SK-N-SH treated with all-trans-retinoic acid at 6 μM for 48 hours (cell line): ENCODE results near the gene COL12A1.

ENCODE experiments used
- ATAC-seq: fragments of 200-7000 bp; cut with Tn5 transposase; 3 replicates; pipeline ENCODE4 v1.9.1; 2020; ENCODE audit warnings: mild to moderate bottlenecking, moderate library complexity
- BACH2 ChIP-seq: fragments of 250-450 bp; sonication (Bioruptor Pico); IDR thresholded peaks from 2 replicates; pipeline ENCODE4 v1.9.0; 2021; ENCODE audit warnings: mild to moderate bottlenecking, borderline replicate concordance
- CSDC2 ChIP-seq: fragments of 250-450 bp; sonication (Bioruptor Pico); IDR thresholded peaks from 2 replicates; pipeline ENCODE4 v1.5.0; 2020; ENCODE audit warnings: mild to moderate bottlenecking, moderate library complexity
- ESRRG ChIP-seq: fragments of 250-450 bp; sonication (Bioruptor Pico); IDR thresholded peaks from 2 replicates; pipeline ENCODE4 v1.6.1; 2021; ENCODE audit warnings: mild to moderate bottlenecking
- ISL1 ChIP-seq: fragments of 250-450 bp; sonication (Bioruptor Pico); IDR thresholded peaks from 2 replicates; pipeline ENCODE4 v2.1.2; 2022; ENCODE audit warnings: mild to moderate bottlenecking, moderate library complexity
- OSR1 ChIP-seq: fragments of 250-450 bp; sonication (Bioruptor Pico); IDR thresholded peaks from 2 replicates; pipeline ENCODE4 v1.8.0; 2022; ENCODE audit warnings: moderate library complexity, mild to moderate bottlenecking, inconsistent platforms
- RARB ChIP-seq: fragments of 250-450 bp; sonication (Bioruptor Pico); IDR thresholded peaks from 2 replicates; pipeline ENCODE4 v1.8.0; 2021; ENCODE audit warnings: mild to moderate bottlenecking, moderate library complexity
- SNAI2 ChIP-seq: fragments of 250-450 bp; sonication (Bioruptor Pico); IDR thresholded peaks from 2 replicates; pipeline ENCODE4 v1.5.0; 2020; ENCODE audit warnings: mild to moderate bottlenecking, moderate library complexity
- TCF4 ChIP-seq: fragments of 250-450 bp; sonication (Bioruptor Pico); IDR thresholded peaks from 2 replicates; pipeline ENCODE4 v1.8.0; 2021; ENCODE audit warnings: mild to moderate bottlenecking, moderate library complexity, borderline replicate concordance
- ZC3H10 ChIP-seq: fragments of 250-450 bp; sonication (Bioruptor Pico); IDR thresholded peaks from 2 replicates; pipeline ENCODE4 v1.5.1; 2021; ENCODE audit warnings: mild to moderate bottlenecking, moderate library complexity
- ZNF70 ChIP-seq: fragments of 450-650 bp; formaldehyde crosslinking; IDR thresholded peaks from 2 replicates; pipeline ENCODE4 v1.5.0; 2020; ENCODE audit warnings: mild to moderate bottlenecking, moderate library complexity
- TF ChIP-seq, protein P1 (sequence below): fragments of 250-450 bp; sonication (Bioruptor Pico); IDR thresholded peaks from 2 replicates; pipeline ENCODE4 v1.5.1; 2021; ENCODE audit warnings: mild to moderate bottlenecking, moderate library complexity
- TF ChIP-seq, protein P2 (sequence below): fragments of 250-450 bp; sonication (Bioruptor Pico); IDR thresholded peaks from 2 replicates; pipeline ENCODE4 v1.5.0; 2020; ENCODE audit warnings: mild to moderate bottlenecking, moderate library complexity
- TF ChIP-seq, protein P3 (sequence below): fragments of 250-450 bp; sonication (Bioruptor Pico); IDR thresholded peaks from 2 replicates; pipeline ENCODE4 v1.8.0; 2021; ENCODE audit warnings: low read depth, mild to moderate bottlenecking, moderate library complexity, borderline replicate concordance
- TF ChIP-seq, protein P4 (sequence below): fragments of 250-450 bp; sonication (Bioruptor Pico); IDR thresholded peaks from 2 replicates; pipeline ENCODE4 v1.8.0; 2020; ENCODE audit warnings: mild to moderate bottlenecking, moderate library complexity, borderline replicate concordance
- TF ChIP-seq, protein P5 (sequence below): fragments of 250-450 bp; sonication (Bioruptor Pico); IDR thresholded peaks from 2 replicates; pipeline ENCODE4 v1.5.1; 2020; ENCODE audit warnings: low read depth, mild to moderate bottlenecking, moderate library complexity

Gene COL12A1

DNA sequence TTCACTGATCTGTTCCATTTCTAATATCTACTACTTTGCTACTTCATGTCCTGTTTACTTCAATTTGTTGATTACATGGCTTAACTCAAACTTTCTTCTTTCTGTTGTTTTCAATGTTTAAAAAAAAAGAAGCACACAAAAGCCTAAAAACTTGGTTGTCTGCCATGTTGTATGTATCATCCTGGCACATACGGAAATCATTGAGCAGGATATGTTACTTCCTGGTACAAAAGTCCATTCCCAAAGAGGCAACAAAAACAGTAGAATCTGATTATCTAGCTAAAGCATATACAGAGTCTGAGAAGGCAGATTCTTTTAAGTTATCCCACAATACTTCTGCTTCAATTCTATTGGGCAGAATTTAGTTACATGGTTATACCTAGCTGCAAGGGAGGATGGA, 14.5 kb upstream of the COL12A1 start:
- TF ChIP-seq, protein P1, sequence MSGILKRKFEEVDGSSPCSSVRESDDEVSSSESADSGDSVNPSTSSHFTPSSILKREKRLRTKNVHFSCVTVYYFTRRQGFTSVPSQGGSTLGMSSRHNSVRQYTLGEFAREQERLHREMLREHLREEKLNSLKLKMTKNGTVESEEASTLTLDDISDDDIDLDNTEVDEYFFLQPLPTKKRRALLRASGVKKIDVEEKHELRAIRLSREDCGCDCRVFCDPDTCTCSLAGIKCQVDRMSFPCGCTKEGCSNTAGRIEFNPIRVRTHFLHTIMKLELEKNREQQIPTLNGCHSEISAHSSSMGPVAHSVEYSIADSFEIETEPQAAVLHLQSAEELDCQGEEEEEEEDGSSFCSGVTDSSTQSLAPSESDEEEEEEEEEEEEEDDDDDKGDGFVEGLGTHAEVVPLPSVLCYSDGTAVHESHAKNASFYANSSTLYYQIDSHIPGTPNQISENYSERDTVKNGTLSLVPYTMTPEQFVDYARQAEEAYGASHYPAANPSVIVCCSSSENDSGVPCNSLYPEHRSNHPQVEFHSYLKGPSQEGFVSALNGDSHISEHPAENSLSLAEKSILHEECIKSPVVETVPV (CRISPR knock-in tag): no peak
- no peak for TF ChIP-seq ZNF70
- TF ChIP-seq OSR1 (CRISPR knock-in tag): no peak
- TF ChIP-seq, protein P2, sequence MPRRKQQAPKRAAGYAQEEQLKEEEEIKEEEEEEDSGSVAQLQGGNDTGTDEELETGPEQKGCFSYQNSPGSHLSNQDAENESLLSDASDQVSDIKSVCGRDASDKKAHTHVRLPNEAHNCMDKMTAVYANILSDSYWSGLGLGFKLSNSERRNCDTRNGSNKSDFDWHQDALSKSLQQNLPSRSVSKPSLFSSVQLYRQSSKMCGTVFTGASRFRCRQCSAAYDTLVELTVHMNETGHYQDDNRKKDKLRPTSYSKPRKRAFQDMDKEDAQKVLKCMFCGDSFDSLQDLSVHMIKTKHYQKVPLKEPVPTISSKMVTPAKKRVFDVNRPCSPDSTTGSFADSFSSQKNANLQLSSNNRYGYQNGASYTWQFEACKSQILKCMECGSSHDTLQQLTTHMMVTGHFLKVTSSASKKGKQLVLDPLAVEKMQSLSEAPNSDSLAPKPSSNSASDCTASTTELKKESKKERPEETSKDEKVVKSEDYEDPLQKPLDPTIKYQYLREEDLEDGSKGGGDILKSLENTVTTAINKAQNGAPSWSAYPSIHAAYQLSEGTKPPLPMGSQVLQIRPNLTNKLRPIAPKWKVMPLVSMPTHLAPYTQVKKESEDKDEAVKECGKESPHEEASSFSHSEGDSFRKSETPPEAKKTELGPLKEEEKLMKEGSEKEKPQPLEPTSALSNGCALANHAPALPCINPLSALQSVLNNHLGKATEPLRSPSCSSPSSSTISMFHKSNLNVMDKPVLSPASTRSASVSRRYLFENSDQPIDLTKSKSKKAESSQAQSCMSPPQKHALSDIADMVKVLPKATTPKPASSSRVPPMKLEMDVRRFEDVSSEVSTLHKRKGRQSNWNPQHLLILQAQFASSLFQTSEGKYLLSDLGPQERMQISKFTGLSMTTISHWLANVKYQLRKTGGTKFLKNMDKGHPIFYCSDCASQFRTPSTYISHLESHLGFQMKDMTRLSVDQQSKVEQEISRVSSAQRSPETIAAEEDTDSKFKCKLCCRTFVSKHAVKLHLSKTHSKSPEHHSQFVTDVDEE (CRISPR knock-in tag): no peak
- TF ChIP-seq, protein P3, sequence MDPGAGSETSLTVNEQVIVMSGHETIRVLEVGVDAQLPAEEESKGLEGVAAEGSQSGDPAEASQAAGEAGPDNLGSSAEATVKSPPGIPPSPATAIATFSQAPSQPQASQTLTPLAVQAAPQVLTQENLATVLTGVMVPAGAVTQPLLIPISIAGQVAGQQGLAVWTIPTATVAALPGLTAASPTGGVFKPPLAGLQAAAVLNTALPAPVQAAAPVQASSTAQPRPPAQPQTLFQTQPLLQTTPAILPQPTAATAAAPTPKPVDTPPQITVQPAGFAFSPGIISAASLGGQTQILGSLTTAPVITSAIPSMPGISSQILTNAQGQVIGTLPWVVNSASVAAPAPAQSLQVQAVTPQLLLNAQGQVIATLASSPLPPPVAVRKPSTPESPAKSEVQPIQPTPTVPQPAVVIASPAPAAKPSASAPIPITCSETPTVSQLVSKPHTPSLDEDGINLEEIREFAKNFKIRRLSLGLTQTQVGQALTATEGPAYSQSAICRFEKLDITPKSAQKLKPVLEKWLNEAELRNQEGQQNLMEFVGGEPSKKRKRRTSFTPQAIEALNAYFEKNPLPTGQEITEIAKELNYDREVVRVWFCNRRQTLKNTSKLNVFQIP: no peak
- TF ChIP-seq, protein P4, sequence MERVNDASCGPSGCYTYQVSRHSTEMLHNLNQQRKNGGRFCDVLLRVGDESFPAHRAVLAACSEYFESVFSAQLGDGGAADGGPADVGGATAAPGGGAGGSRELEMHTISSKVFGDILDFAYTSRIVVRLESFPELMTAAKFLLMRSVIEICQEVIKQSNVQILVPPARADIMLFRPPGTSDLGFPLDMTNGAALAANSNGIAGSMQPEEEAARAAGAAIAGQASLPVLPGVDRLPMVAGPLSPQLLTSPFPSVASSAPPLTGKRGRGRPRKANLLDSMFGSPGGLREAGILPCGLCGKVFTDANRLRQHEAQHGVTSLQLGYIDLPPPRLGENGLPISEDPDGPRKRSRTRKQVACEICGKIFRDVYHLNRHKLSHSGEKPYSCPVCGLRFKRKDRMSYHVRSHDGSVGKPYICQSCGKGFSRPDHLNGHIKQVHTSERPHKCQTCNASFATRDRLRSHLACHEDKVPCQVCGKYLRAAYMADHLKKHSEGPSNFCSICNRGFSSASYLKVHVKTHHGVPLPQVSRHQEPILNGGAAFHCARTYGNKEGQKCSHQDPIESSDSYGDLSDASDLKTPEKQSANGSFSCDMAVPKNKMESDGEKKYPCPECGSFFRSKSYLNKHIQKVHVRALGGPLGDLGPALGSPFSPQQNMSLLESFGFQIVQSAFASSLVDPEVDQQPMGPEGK (CRISPR knock-in tag): no peak
- no peak for TF ChIP-seq BACH2 (CRISPR knock-in tag)
- TF ChIP-seq ISL1 (CRISPR knock-in tag): no peak
- TF ChIP-seq ZC3H10 (CRISPR knock-in tag): no peak
- TF ChIP-seq, protein P5, sequence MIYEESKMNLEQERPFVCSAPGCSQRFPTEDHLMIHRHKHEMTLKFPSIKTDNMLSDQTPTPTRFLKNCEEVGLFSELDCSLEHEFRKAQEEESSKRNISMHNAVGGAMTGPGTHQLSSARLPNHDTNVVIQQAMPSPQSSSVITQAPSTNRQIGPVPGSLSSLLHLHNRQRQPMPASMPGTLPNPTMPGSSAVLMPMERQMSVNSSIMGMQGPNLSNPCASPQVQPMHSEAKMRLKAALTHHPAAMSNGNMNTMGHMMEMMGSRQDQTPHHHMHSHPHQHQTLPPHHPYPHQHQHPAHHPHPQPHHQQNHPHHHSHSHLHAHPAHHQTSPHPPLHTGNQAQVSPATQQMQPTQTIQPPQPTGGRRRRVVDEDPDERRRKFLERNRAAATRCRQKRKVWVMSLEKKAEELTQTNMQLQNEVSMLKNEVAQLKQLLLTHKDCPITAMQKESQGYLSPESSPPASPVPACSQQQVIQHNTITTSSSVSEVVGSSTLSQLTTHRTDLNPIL (CRISPR knock-in tag): no peak
- no peak for TF ChIP-seq TCF4 (CRISPR knock-in tag)
- no peak for TF ChIP-seq RARB
- no peak for TF ChIP-seq ESRRG (CRISPR knock-in tag)

DNA sequence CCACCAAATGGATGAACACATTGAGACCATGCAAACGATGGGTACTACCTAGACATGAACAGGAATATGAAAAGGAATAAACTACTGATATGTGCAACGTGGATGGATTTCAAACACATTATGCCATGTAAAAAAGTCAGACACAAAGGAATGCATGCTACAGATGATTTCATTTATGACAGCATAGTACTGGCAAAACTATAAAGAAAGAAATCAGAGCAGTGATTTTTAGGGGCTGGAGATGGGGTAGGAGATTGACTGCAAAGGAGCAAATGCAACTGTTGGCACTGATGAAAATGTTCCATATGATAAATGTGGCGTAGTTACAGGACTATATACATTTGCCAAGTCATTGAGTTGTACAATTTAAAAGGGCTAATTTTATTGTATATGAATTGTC, 13.4 kb upstream of the COL12A1 start:
- ATAC-seq: no peak
- TF ChIP-seq SNAI2 (no peak), CSDC2 (CRISPR knock-in tag) (no peak)
- TF ChIP-seq, protein P5 (CRISPR knock-in tag): no peak
- TF ChIP-seq, protein P4 (CRISPR knock-in tag): no peak
- TF ChIP-seq, protein P1 (CRISPR knock-in tag): no peak

More for the DNA sequence above, 14.5 kb upstream of the COL12A1 start:
- no peak for ATAC-seq
